ENCODE measurements around the gene APBB2. TPM values are rescaled to one million over a fixed set of nuclear protein-coding genes. Genes with fewer than 3 reads are reported as not detected.

Gene APBB2
- total RNA-seq, 1 experiment from 2014 or later = 49.0 TPM

- peaks cover 37% of the 10 kb centered on the region for H3K4me1 Mint-ChIP-seq
- no peaks in the 10 kb centered on the region for H3K27me3 Mint-ChIP-seq (ENCODE audit: low read depth)
- ATAC-seq (peak; percentile 79), DNase-seq (ENCODE audit: low spot score) (peak; percentile 22)
- ChIA-PET POLR2A (no interaction called here), CTCF (no interaction called here)
- no peak overlapping the region for H3K4me3 Mint-ChIP-seq
- no peak overlapping the region for H3K27ac Mint-ChIP-seq
- H3K36me3 Mint-ChIP-seq = no peaks in the 10 kb centered on the region
- TF ChIP-seq MYBL2 (CRISPR knock-in tag; IDR thresholded peaks at IDR 0.05) (no peak), ZNF121 (CRISPR knock-in tag; IDR thresholded peaks at IDR 0.05) (peak; percentile 73; the same call in 1 of the 2 replicates), E2F1 (CRISPR knock-in tag; IDR thresholded peaks at IDR 0.05) (no peak), ERG (CRISPR knock-in tag; IDR thresholded peaks at IDR 0.05) (no peak), ZNF219 (CRISPR knock-in tag; IDR thresholded peaks at IDR 0.05; ENCODE audit: borderline replicate concordance) (no peak)
- no peaks in the 10 kb centered on the region for H3K9me3 Mint-ChIP-seq
These were observed 144.5 kb downstream of the APBB2 start for GRCh38 chr4:41069838-41070237.

- POLR2A ChIA-PET = interaction anchor here (0.7 kb wide), 1 partner anchor 23 kb away, joined by 6 read pairs; no protein-coding TSS in a partner anchor
- CTCF ChIA-PET = no interaction called here
- no peak overlapping the region for H3K4me3 Mint-ChIP-seq
- TF ChIP-seq FOXJ3 (CRISPR knock-in tag; IDR thresholded peaks at IDR 0.05; ENCODE audit: borderline replicate concordance) (no peak), ZNF219 (CRISPR knock-in tag; IDR thresholded peaks at IDR 0.05; ENCODE audit: borderline replicate concordance) (no peak), HMGXB4 (CRISPR knock-in tag; IDR thresholded peaks at IDR 0.05) (no peak), NFYB (CRISPR knock-in tag; conservative IDR thresholded peaks at IDR 0.05; ENCODE audit: low read depth) (no peak), ZNF121 (CRISPR knock-in tag; IDR thresholded peaks at IDR 0.05) (no peak), ZNF423 (CRISPR knock-in tag; IDR thresholded peaks at IDR 0.05) (no peak), AR (CRISPR knock-in tag; IDR thresholded peaks at IDR 0.05) (no peak), E2F5 (CRISPR knock-in tag; IDR thresholded peaks at IDR 0.05) (no peak), PREB (CRISPR knock-in tag; IDR thresholded peaks at IDR 0.05; ENCODE audit: borderline replicate concordance) (no peak), ESRRA (CRISPR knock-in tag; IDR thresholded peaks at IDR 0.05; ENCODE audit: borderline replicate concordance) (no peak), GABPB1 (CRISPR knock-in tag; IDR thresholded peaks at IDR 0.05) (no peak), TEAD4 (CRISPR knock-in tag; IDR thresholded peaks at IDR 0.05) (no peak), TP53 (CRISPR knock-in tag; IDR thresholded peaks at IDR 0.05) (no peak), NFATC4 (CRISPR knock-in tag; IDR thresholded peaks at IDR 0.05) (no peak), PRDM15 (CRISPR knock-in tag; IDR thresholded peaks at IDR 0.05) (no peak), GTF2I (CRISPR knock-in tag; conservative IDR thresholded peaks at IDR 0.05) (no peak)
- H3K36me3 Mint-ChIP-seq = no peaks in the 10 kb centered on the region
- H3K27me3 Mint-ChIP-seq (ENCODE audit: low read depth) = no peaks in the 10 kb centered on the region
- H3K27ac Mint-ChIP-seq = no peak overlapping the region
- DNase-seq (ENCODE audit: low spot score) (no peak), ATAC-seq (no peak)
- H3K9me3 Mint-ChIP-seq = no peaks in the 10 kb centered on the region
- H3K4me1 Mint-ChIP-seq = peaks cover 37% of the 10 kb centered on the region
These were observed 145.1 kb downstream of the APBB2 start for GRCh38 chr4:41069257-41069656.
